GM19438 (cell line): ENCODE measurements around the gene GPS1.

Experiments
- ATAC-seq: cut with Tn5 transposase; IDR thresholded peaks from one replicate; pipeline ENCODE4 v1.9.1; 2021; ENCODE audit warnings: low read depth; ENCODE audit not compliant: unreplicated experiment

Gene GPS1

GRCh38 chr17:82073446-82073845 is 21.7 kb downstream of the GPS1 start:
- no peak for ATAC-seq

- ATAC-seq, result no peak
Observed at GRCh38 chr17:82076018-82076784, 24.5 kb downstream of the GPS1 start.

- no peak for ATAC-seq
Observed at GRCh38 chr17:82076785-82077591, 25.3 kb downstream of the GPS1 start.

DNA sequence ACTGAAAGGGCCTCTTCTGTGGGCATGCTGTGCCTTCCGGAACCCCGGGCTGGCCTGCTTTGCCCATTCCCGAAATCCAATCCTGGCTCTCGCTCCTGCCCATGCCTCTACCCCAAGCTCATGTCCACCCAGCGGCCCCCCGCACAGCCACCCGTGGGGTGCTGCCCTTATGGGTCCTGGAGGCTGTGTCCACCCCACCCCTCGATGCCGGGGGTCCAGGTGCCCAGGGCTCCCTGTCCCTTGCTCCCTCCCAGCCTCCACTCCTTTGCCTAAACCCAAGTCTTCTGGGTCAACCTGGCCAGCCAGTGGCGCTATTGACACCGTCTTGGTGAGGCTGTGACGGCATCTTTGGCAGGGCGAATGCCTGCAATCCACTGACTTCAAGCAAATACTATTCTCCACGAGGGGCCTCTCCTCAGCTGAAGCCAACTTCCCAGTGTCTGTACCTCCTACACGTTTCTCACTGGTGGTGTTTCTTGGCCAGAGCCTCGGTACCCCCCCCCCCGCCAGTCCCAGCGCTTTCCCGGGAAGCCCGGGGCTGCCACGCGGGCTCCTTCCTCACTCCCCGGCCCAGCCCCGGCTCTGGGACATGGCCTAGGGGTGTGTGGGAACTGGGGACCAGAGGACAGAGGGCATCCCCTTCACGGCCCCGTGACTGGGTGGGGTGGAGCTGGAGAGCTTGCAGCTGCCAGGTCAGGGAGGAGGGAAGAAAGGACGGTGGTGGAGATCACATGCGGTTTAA is 26.1 kb downstream of the GPS1 start:
- ATAC-seq, result no peak

- no peak for ATAC-seq
Observed at GRCh38 chr17:82078433-82078832, 26.7 kb downstream of the GPS1 start.

- ATAC-seq, result no peak
Observed at GRCh38 chr17:82079001-82079677, 27.4 kb downstream of the GPS1 start.

GRCh38 chr17:82080048-82080788 is 28.5 kb downstream of the GPS1 start:
- no peak for ATAC-seq

DNA sequence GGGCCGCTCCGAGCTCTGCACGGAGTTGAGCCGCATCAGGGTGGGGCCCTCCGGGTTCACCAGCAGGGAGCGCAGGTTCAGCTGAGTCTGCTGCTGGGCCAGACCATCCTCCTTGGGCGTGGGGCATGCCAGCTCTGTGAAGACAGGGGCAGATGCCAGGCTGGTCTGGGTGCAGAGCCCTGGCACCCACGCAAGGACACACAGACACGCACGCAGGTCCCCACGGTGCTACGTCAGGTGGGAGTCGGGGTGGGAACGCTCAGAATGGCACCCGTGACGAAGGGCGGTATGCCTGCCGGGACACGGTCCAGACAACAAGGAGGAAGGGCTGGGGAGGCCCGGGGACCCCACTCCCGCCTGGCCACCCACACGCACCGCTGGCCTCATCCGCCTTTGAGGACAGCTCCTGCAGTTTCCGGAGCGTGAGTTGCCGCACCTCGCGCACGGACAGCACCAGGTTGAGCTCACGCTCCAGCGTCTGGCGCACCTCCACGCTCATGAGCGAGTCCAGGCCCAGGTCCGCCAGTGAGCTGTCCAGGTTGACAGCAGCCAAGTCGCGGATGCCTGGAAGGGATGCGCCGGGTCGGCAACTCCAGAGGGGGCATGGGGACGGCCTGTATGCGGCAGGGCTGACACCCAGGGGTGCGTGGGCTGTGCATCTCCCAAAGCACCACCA is 29.2 kb downstream of the GPS1 start:
- no peak for ATAC-seq

GRCh38 chr17:82081546-82081945 is 29.8 kb downstream of the GPS1 start:
- ATAC-seq, result no peak

DNA sequence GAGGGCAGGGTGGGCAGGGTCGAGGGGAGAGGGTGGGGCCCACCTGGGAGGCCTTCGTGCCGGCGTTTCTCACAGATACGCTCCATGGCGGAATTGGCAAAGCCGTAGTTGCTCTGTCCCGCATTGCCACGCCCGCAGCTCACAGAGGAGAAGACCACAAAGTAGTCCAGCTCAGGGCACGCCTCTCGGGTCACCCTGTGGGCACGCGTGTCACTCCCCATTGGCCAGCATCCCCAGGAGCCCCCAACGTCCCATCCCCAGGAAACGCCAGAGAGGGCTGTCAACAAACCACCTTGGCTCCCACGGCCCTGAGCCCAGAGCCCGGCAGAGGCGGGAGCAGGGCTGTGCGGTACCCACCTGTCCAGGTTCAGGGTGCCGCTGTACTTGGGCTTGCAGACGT is 30.3 kb downstream of the GPS1 start:
- no peak for ATAC-seq

DNA sequence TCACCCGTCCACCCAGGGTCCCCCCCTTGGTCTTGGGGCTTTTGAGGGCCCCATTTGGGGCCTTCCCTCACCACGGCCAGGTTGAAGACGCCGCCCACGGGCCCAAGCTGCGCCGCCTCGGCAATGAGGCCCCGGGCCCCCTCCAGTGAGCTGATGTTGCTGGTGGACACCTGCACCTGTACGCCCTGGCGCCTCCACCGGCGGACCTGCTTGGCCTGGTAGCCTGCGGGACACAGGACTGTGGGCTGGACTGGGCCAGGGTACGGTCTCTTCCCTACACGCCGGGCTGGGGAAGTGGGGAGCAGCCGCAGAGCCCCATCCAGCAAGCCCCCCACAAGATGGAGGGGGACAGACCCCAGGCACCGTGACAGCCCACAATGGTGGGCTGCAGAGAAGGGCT is 30.8 kb downstream of the GPS1 start:
- ATAC-seq, result no peak

- ATAC-seq, result no peak
Observed at GRCh38 chr17:82083009-82083408, 31.3 kb downstream of the GPS1 start.

- ATAC-seq, result no peak
Observed at GRCh38 chr17:82083533-82084359, 32.0 kb downstream of the GPS1 start.

DNA sequence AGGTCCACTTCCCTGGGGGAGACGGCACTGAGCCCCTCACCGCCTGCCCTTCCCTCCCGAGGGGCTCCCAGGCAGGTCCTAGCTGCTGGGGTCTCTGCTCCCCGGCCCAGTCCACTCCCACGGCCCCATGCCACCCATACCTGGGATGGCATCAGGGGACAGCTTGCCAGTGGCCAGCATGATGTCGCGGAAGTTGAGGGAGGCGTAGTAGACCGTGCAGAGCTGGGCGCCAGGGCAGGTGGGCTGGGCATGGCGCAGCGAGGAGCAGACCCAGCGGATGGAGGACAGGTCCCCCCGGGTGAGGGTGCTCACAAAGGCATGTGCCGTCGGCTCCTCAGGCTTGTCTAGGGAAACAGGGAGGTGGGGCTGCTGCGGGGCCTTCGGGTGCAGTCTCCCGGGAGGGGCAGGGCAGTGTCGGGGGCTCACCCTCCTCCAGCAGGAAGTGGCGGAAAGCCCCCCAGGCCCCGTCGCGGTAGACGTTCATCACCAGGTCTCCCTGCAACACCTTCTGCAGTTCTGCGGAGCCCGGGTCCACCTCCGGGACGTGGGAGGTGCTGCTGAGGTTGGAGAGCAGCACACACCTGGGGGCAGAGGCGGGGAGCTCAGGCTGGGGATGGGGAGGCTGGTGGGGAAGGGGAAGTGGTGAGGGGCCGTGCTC is 32.8 kb downstream of the GPS1 start:
- no peak for ATAC-seq

- ATAC-seq, result no peak
Observed at GRCh38 chr17:82085031-82085861, 33.5 kb downstream of the GPS1 start.

DNA sequence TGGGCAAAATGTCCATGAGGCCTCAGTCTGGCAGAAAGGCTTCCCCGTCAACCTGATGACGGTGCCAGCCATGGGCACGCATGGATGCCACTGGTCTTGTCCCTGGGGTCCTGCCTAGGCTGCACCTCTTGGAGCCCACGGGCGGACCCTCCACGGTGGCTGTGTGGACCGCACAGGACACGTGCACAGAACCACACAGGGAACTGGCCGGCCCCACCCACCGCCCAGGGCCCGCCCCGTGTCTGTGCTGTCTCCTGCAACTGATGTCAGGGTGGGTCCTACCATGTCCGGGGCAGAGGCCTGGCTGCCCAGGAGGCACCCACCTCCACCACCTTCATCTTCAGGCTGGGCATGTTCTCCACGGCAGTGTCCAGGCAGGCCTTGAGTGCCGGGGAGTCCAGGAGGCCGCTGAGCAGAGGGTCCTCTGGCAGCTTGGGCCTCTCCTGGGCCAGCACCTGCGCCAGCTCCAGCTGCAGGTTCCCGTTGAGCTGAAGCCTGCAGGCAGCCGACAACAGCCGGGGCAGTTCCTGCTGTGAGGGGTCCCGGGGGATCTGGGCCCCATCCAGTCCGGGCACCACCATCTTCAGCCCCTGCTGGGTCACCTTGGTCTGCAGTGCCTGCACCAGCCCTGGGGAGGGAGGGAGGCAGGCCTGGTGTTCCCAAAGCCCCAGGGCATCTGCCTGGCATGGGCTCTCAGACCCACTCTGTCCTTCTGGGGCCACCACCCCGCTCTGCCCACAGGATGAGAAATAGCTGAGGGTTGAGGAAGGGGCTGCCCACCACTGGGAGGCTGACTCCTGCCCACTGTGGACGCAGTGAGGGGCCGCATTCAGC is 34.5 kb downstream of the GPS1 start:
- ATAC-seq, result no peak
